ENCODE data around the gene MYB.

GRCh38 chr6:135176464-135176863 is 4.6 kb upstream of the MYB start:
- no peak for TF ChIP-seq MYC (IDR thresholded peaks at IDR 0.05; ENCODE audit: low read depth, low read length)
- TF ChIP-seq CTCF (IDR thresholded peaks at IDR 0.05; ENCODE audit: extremely low read depth in 1 of 2, insufficient read depth in 1 of 2, low read depth in 1 of 2, low read length in 2 of 2), result no peak
- no peak for TF ChIP-seq POLR2A (IDR thresholded peaks at IDR 0.05; ENCODE audit: low read depth, low read length)
- no peak for TF ChIP-seq EZH2 (IDR thresholded peaks at IDR 0.05; ENCODE audit: borderline replicate concordance, low read depth, low read length, severe bottlenecking)
- TF ChIP-seq POLR2AphosphoS5 (IDR thresholded peaks at IDR 0.05; ENCODE audit: insufficient read depth, low read depth, low read length), result no peak
- TF ChIP-seq MAX (IDR thresholded peaks at IDR 0.05; ENCODE audit: insufficient read depth, insufficient read length), result no peak
- no peak for TF ChIP-seq JUN (IDR thresholded peaks at IDR 0.05; ENCODE audit: borderline replicate concordance, insufficient read depth, insufficient read length, low read depth)

Data from endothelial cell of umbilical vein (primary cell).